PFSK-1 (cell line): ENCODE measurements around the gene KRTAP2-2.

Source experiments
- POLR2AphosphoS5 ChIP-seq: IDR thresholded peaks from 2 replicates; pipeline ENCODE4 v1.6.1; 2012; ENCODE audit warnings: low read depth, mild to moderate bottlenecking, control low read depth, low read length, moderate library complexity
- SIN3A ChIP-seq: IDR thresholded peaks from 2 replicates; pipeline ENCODE4 v1.6.1; 2012; ENCODE audit warnings: mild to moderate bottlenecking, low read length, moderate library complexity, borderline replicate concordance; ENCODE audit not compliant: insufficient read depth

- TF ChIP-seq POLR2AphosphoS5 = no peak
- no peak for TF ChIP-seq SIN3A
Observed at GRCh38 chr17:41019415-41019814, 35.6 kb downstream of the KRTAP2-2 start.
